K562 (cell line): ENCODE measurements around the gene CHURC1. TPM values are rescaled to one million over a fixed set of nuclear protein-coding genes. Genes with fewer than 3 reads are reported as not detected.

Source experiments
- ATAC-seq: fragments of 200-7000 bp; cut with Tn5 transposase; 3 replicates; pipeline ENCODE4 v1.9.1; 2020; ENCODE audit warnings: moderate library complexity
- BruUV-seq: library from RNA; stranded (reverse); fragments of 400-500 nt; replicated peaks from 2 replicates; lab custom pipeline; 2021; lab: Mats Ljungman, UMichigan
- CTCF ChIA-PET: fragments of 300-600 bp; formaldehyde crosslinking; extraction: SDS; loops from one replicate; lab custom pipeline; 2021; ENCODE audit warnings: low intra/inter-chr PET ratio; lab: Yijun Ruan, JAX
- POLR2A ChIA-PET: fragments of 300-600, 350-650 bp; sonication (Branson Sonifier 250); formaldehyde crosslinking; extraction: SDS; loops from one replicate; lab custom pipeline; 2021; ENCODE audit warnings: antibody characterized with exemption, inconsistent platforms; lab: Yijun Ruan, JAX
- DNase-seq, 4 experiments: peaks; one replicate each; pipeline versions ENCODE4 v3.0.0 to v3.0.0-alpha.2; 2011 to 2018; ENCODE audit warnings: low spot score in 3 of 4, mixed read lengths in 3 of 4; ENCODE audit errors: extremely low read depth in 1 of 4
- FAIRE-seq: peaks from 2 replicates; lab custom pipeline; 2011; peaks lifted over from hg19 to GRCh38; lab: Jason Lieb, UNC
- H2AFZ ChIP-seq: 2 replicates; pipeline ENCODE4 v1.6.0; 2011; ENCODE audit warnings: low read depth, low read length, control low read depth, inconsistent platforms
- H3K27ac ChIP-seq: fragments of 200-600 bp; 3 replicates; pipeline ENCODE4 v1.8.0; 2011; ENCODE audit warnings: low read depth, mild to moderate bottlenecking, control low read depth, inconsistent platforms, low read length, moderate library complexity, mixed read lengths; ENCODE audit errors: extremely low read depth
- H3K27me3 ChIP-seq, 2 experiments: fragments of 300-600 bp in 1 of 2; 2 replicates in 1 of 2; 3 replicates in 1 of 2; pipeline versions ENCODE4 v1.6.0 to v1.8.0; 2011; ENCODE audit warnings: inconsistent platforms in 2 of 2, low read length in 2 of 2, mild to moderate bottlenecking in 1 of 2, mixed read lengths in 1 of 2, moderate library complexity in 1 of 2; ENCODE audit not compliant: control insufficient read depth in 2 of 2, insufficient read depth in 2 of 2
- H3K36me3 ChIP-seq: fragments of 300-600 bp; 3 replicates; pipeline ENCODE4 v1.8.0; 2011; ENCODE audit warnings: mild to moderate bottlenecking, low read length, inconsistent platforms; ENCODE audit not compliant: control insufficient read depth, insufficient read depth
- H3K4me1 ChIP-seq, 2 experiments: fragments of 200-600 bp in 1 of 2; replicated peaks in 1 of 2; 2 replicates in 1 of 2; 3 replicates in 1 of 2; pipeline versions ENCODE4 v1.5.1 to v1.8.0; 2011; ENCODE audit warnings: inconsistent platforms in 2 of 2, low read length in 2 of 2, mild to moderate bottlenecking in 1 of 2, mixed read lengths in 1 of 2, moderate library complexity in 1 of 2; ENCODE audit not compliant: control insufficient read depth in 2 of 2, insufficient read depth in 2 of 2
- H3K4me2 ChIP-seq: 2 replicates; pipeline ENCODE4 v1.6.1; 2011; ENCODE audit warnings: low read length, control low read depth, inconsistent platforms, mixed read lengths; ENCODE audit not compliant: insufficient read depth
- H3K4me3 ChIP-seq: fragments of 200-600 bp; sonication (generic), shearing (Covaris generic); 2 replicates; pipeline ENCODE4 v1.5.1; 2016; ENCODE audit warnings: control low read depth, inconsistent platforms
- H3K79me2 ChIP-seq: fragments of 200-600 bp; 3 replicates; pipeline ENCODE4 v1.8.0; 2011; ENCODE audit warnings: low read length, inconsistent platforms; ENCODE audit not compliant: control insufficient read depth, insufficient read depth
- H3K9ac ChIP-seq, 2 experiments: 2 replicates each; pipeline versions ENCODE4 v1.6.0 to v1.6.1; 2011; ENCODE audit warnings: low read depth in 2 of 2, low read length in 2 of 2, control low read depth in 1 of 2, inconsistent platforms in 1 of 2, mild to moderate bottlenecking in 1 of 2, mixed read lengths in 1 of 2; ENCODE audit not compliant: insufficient read depth in 1 of 2
- H3K9me1 ChIP-seq: one replicate; pipeline ENCODE4 v1.6.0; 2011; ENCODE audit warnings: inconsistent platforms, mild to moderate bottlenecking, low read length, moderate library complexity; ENCODE audit not compliant: control insufficient read depth, insufficient read depth
- H3K9me3 ChIP-seq: replicated peaks from 2 replicates; pipeline ENCODE4 v1.5.1; 2011; ENCODE audit warnings: low read depth, low read length, inconsistent platforms; ENCODE audit not compliant: control insufficient read depth, insufficient read depth
- H4K20me1 ChIP-seq: replicated peaks from 2 replicates; pipeline ENCODE4 v1.6.1; 2011; ENCODE audit warnings: low read length, inconsistent platforms, mixed read lengths; ENCODE audit not compliant: control insufficient read depth, insufficient read depth
- ADNP ChIP-seq: fragments of 200-800 bp; sonication (Bioruptor generic); IDR thresholded peaks from 2 replicates; pipeline ENCODE4 v1.6.1; 2016; ENCODE audit warnings: missing genetic modification characterization, missing compliant biosample characterization
- GATA2 ChIP-seq: sonication (generic); formaldehyde crosslinking; IDR thresholded peaks from 2 replicates; pipeline ENCODE4 v1.4.0; 2020; ENCODE audit warnings: mild to moderate bottlenecking, missing genetic modification reagents
- ILF3 ChIP-seq: fragments of 450-650 bp; IDR thresholded peaks from 2 replicates; pipeline ENCODE4 v1.6.1; 2018; ENCODE audit warnings: antibody characterized with exemption, mild to moderate bottlenecking, moderate library complexity, borderline replicate concordance
- L3MBTL2 ChIP-seq: fragments of 450-650 bp; IDR thresholded peaks from 2 replicates; pipeline ENCODE4 v1.6.1; 2016; ENCODE audit warnings: mild to moderate bottlenecking, moderate library complexity
- NCOA1 ChIP-seq: fragments of 450-650 bp; IDR thresholded peaks from 2 replicates; pipeline ENCODE4 v1.6.1; 2016; ENCODE audit warnings: low read depth
- PTBP1 ChIP-seq: fragments of 200-400 bp; formaldehyde crosslinking; IDR thresholded peaks from 2 replicates; pipeline ENCODE4 v1.6.1; 2017; ENCODE audit warnings: low read depth, low read length
- RBM25 ChIP-seq: fragments of 200-400 bp; formaldehyde crosslinking; IDR thresholded peaks from 2 replicates; pipeline ENCODE4 v1.6.1; 2018; ENCODE audit warnings: low read length, low read depth, moderate library complexity; ENCODE audit not compliant: severe bottlenecking
- U2AF1 ChIP-seq: fragments of 200-400 bp; formaldehyde crosslinking; optimal IDR thresholded peaks from 2 replicates; pipeline ENCODE3; 2017; ENCODE audit warnings: mild to moderate bottlenecking, low read depth, low read length, moderate library complexity
- ZNF134 ChIP-seq: fragments of 250-450 bp; sonication (Bioruptor Pico); conservative IDR thresholded peaks from 2 replicates; pipeline ENCODE4 v1.4.0; 2020
- ZNF23 ChIP-seq: fragments of 250-450 bp; sonication (Bioruptor Pico); IDR thresholded peaks from 2 replicates; pipeline ENCODE4 v1.4.0; 2020; ENCODE audit warnings: mild to moderate bottlenecking
- ZSCAN29 ChIP-seq: fragments of 450-650 bp; IDR thresholded peaks from 2 replicates; pipeline ENCODE4 v1.6.1; 2017
- WGBS: fragments of 100-300 bp; shearing (Covaris generic); methylation state at CpG from one replicate; pipeline ENCODE4 v1.1.6; 2016; ENCODE audit warnings: low coverage, mixed read lengths; ENCODE audit not compliant: insufficient coverage; ENCODE audit errors: missing lambda C conversion rate; 5-methylcytosine and 5-hydroxymethylcytosine counted together
- in situ Hi-C: fragments of 300-500 bp; cut with MboI; formaldehyde crosslinking; loops from 4 replicates; pipeline ENCODE4 v1.15.0; 2018; ENCODE audit warnings: inconsistent platforms, mixed read lengths
- intact Hi-C: fragments of 100-400 bp; cut with micrococcal nuclease; formaldehyde crosslinking; loops from 2 replicates; pipeline ENCODE4 v1.14.2; 2022
- polyA plus RNA-seq, 8 experiments: library from polyadenylated mRNA; depleted of rRNA in 4 of 8; stranded (reverse) in 5 of 8; unstranded in 3 of 8; fragments of >200 nt; fragmentation: Nextera tagmentation in 2 of 8; fragmentation: Illumina TruSeq in 1 of 8; extraction: Ambion mirVana in 2 of 8; extraction: Trizol in 1 of 8; gene quantifications; 2 replicates each; pipeline versions ENCODE4 v1.2.1 to v1.2.3, GENCODE V29; 2011 to 2014; ENCODE audit warnings: inconsistent platforms in 1 of 8, missing spikeins in 1 of 8
- total RNA-seq, 7 experiments: library from RNA; depleted of rRNA in 6 of 7; stranded (reverse); fragments of >200 nt in 6 of 7; fragmentation: Illumina TruSeq in 2 of 7; extraction: Trizol in 2 of 7; gene quantifications; 2 replicates each; pipeline versions ENCODE4 v1.2.1 to v1.2.3, GENCODE V29; 2011 to 2021; ENCODE audit warnings: low replicate concordance in 1 of 7
- TF ChIP-seq, protein P1 (sequence below), 2 experiments: fragments of 450-650 bp; conservative IDR thresholded peaks; 2 replicates each; pipeline ENCODE4 v1.6.1; 2017; ENCODE audit warnings: mild to moderate bottlenecking in 2 of 2, moderate library complexity in 2 of 2
- TF ChIP-seq, protein P2 (sequence below): fragments of 200-400 bp; formaldehyde crosslinking; IDR thresholded peaks from 2 replicates; pipeline ENCODE4 v1.6.1; 2017; ENCODE audit warnings: mild to moderate bottlenecking, low read depth, low read length, moderate library complexity

The CHURC1 gene
- total and polyA plus RNA-seq, 9 of the 15 experiments (the other 6 are each of a cell fraction or from before 2014, with no cell fraction given) = 27.3 to 239 (median 45.6) TPM

DNA sequence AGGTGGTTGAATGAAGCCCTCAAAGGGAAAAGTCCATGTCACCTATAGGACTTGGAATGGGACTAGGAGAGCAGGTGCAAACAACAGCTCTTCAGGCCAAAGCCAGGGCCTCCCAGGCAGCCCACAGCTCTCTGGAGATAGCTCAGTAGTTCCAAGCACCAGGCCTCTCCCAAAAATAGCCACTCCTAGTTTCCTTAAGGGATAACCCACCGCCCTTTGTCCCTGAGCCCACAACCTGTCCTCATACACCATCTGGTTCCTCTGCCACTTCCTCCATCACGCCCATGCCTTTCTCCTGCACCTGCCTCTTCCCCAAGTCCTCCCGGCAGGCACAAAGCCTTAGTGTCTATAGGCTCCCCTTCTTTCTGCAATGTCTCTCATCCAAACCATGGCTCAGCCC, 55.8 kb downstream of the CHURC1 start:
- Histone ChIP-seq H3K4me3 (no peak overlapping the region), H3K79me2 (no peaks in the 10 kb centered on the region), H3K9ac (no peak overlapping the region), H3K36me3 (no peaks in the 10 kb centered on the region), H4K20me1 (no peaks in the 10 kb centered on the region; the same call in 1 of the 2 replicates), H3K9me3 (no peaks in the 10 kb centered on the region), H3K27ac (no peak overlapping the region), H3K4me2 (no peak overlapping the region), H3K9me1 (no peaks in the 10 kb centered on the region), H3K4me1 (peaks cover 0 to 13% of the 10 kb centered on the region in 2 experiments; a peak in 2 of 5 replicates), H2AFZ (no peak overlapping the region), H3K27me3 (peaks cover 4 to 25% of the 10 kb centered on the region in 2 experiments; a peak in 3 of 5 replicates)
- CTCF ChIA-PET = no interaction called here
- TF ChIP-seq NCOA1 (no peak), ZNF134 (no peak), U2AF1 (no peak), RBM25 (no peak), ADNP (no peak), GATA2 (CRISPR knock-in tag) (no peak), ZSCAN29 (no peak), L3MBTL2 (no peak), PTBP1 (no peak), ILF3 (no peak), ZNF23 (CRISPR knock-in tag) (no peak)
- TF ChIP-seq, protein P1, sequence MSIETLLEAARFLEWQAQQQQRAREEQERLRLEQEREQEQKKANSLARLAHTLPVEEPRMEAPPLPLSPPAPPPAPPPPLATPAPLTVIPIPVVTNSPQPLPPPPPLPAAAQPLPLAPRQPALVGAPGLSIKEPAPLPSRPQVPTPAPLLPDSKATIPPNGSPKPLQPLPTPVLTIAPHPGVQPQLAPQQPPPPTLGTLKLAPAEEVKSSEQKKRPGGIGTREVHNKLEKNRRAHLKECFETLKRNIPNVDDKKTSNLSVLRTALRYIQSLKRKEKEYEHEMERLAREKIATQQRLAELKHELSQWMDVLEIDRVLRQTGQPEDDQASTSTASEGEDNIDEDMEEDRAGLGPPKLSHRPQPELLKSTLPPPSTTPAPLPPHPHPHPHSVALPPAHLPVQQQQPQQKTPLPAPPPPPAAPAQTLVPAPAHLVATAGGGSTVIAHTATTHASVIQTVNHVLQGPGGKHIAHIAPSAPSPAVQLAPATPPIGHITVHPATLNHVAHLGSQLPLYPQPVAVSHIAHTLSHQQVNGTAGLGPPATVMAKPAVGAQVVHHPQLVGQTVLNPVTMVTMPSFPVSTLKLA (conservative IDR thresholded peaks at IDR 0.05) = no peak
- TF ChIP-seq, protein P2, sequence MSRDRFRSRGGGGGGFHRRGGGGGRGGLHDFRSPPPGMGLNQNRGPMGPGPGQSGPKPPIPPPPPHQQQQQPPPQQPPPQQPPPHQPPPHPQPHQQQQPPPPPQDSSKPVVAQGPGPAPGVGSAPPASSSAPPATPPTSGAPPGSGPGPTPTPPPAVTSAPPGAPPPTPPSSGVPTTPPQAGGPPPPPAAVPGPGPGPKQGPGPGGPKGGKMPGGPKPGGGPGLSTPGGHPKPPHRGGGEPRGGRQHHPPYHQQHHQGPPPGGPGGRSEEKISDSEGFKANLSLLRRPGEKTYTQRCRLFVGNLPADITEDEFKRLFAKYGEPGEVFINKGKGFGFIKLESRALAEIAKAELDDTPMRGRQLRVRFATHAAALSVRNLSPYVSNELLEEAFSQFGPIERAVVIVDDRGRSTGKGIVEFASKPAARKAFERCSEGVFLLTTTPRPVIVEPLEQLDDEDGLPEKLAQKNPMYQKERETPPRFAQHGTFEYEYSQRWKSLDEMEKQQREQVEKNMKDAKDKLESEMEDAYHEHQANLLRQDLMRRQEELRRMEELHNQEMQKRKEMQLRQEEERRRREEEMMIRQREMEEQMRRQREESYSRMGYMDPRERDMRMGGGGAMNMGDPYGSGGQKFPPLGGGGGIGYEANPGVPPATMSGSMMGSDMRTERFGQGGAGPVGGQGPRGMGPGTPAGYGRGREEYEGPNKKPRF = no peak
- intact Hi-C loops (no loop called here), in situ Hi-C loops (no loop called here)
- no peak for ATAC-seq
- FAIRE-seq = no peak
- POLR2A ChIA-PET = interaction anchor here (0.6 to 1.2 kb wide), 4 partner anchors 8 to 59 kb away, joined by 3 read pairs; no protein-coding TSS in a partner anchor
- DNase-seq = no peak
- no CpG with 5 or more reads among the region's 3 CpGs for WGBS
- BruUV-seq = no TSS peak
